GM20000 (cell line): Measurements from ENCODE around the gene TMEM187.

ENCODE experiments used
- DNase-seq: peaks from one replicate; pipeline ENCODE4 v3.0.0; 2012; ENCODE audit warnings: low spot score
- TF ChIP-seq, protein P1 (sequence below): IDR thresholded peaks from 2 replicates; pipeline ENCODE4 v1.5.1; 2012; ENCODE audit warnings: mild to moderate bottlenecking, control low read depth; ENCODE audit errors: extremely low read depth, missing control alignments

TMEM187 gene

DNA sequence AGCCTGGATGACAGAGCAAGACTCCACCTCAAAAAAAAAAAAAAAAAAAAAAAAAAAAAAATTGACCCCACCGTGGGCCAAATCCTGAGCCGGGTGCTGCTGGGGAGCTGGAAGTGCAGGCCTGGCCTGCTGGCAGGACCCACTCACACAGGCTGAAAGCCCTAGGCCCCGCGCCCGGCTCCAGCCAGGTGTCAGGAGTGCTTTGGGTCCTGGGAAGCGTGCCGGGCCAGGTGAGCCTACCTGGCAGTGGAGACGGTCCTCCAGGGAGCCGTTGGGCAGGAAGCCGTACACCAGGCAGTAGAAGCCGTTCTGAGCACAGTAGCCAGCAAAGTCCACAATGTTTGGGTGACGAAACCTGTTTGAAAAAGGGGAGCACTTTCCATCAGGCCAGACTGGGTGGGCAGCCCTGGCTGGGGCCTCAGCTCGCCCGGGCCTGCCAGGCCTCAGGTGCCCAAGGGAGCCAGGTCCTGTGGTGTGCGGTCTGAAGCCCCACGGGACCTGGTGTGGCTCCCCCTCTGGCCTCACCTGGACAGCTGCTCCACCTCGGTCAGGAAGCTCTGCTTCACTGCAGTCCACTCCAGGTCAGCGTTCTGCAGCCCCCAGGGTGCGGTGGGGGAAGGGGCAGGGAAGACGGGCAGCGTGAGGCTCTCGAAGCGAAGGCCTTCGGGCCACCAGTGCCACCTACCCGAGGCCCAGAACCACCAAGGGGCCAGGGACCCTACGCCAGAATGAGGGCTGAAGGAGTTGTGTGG is 45.4 kb downstream of the TMEM187 start:
- no peak for DNase-seq
- TF ChIP-seq, protein P1, sequence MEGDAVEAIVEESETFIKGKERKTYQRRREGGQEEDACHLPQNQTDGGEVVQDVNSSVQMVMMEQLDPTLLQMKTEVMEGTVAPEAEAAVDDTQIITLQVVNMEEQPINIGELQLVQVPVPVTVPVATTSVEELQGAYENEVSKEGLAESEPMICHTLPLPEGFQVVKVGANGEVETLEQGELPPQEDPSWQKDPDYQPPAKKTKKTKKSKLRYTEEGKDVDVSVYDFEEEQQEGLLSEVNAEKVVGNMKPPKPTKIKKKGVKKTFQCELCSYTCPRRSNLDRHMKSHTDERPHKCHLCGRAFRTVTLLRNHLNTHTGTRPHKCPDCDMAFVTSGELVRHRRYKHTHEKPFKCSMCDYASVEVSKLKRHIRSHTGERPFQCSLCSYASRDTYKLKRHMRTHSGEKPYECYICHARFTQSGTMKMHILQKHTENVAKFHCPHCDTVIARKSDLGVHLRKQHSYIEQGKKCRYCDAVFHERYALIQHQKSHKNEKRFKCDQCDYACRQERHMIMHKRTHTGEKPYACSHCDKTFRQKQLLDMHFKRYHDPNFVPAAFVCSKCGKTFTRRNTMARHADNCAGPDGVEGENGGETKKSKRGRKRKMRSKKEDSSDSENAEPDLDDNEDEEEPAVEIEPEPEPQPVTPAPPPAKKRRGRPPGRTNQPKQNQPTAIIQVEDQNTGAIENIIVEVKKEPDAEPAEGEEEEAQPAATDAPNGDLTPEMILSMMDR, result no peak

DNA sequence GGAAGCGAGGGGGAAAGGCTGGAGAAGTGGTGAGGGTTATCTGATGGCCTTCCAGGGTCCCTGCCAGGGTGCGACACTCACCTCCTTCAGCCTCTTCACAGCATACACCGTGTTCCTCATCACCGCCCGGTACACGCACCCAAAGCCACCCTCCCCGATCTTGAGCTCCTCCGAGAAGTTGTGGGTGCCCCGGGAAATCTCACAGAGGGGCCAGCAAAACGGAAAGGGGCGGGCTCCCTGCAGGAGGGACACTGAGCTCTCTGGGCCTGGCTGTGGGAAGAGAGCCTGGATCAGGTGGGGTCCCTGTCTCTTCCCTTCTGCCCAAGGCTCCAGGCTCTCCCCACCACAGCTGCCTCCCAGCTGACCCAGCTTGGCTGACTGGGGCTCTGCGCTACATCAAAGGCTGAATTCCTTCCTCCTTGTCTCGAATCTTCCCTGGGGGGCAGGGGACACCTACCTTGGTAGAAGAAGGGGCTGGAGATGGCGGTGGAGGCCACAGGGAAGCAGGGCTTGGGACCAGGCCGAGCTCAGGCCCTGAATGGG is 46.0 kb downstream of the TMEM187 start:
- no peak for DNase-seq
- TF ChIP-seq, protein P1, result no peak

DNA sequence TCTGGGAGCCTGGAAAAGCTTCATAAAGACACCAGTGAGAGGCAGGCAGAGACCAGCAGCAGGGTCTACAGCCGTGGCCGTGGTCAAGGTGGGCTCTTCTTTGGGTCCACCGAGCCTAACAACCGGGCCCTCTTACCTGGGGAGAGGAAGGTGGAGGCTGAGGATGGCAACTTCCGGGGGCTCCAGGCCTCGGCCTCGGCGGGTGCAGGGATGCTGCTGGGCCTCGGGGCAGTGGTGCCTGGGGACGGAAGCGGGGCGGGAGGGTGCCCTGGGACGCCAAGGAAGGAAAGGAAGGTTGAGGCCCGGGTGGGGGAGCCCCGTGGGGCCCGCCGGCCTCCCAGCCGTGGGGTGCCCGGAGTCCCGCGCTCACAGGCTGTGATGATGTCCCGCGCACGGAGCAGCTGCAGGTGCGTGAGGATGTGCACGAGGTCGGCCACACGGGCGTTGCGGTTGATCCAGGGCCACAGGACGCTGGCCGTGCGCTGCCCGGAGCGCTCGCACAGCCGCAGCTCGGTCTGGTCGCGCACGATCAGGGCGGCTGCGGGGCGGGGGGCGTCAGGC is 46.6 kb downstream of the TMEM187 start:
- DNase-seq, result peak; percentile 22
- TF ChIP-seq, protein P1, result no peak

DNA sequence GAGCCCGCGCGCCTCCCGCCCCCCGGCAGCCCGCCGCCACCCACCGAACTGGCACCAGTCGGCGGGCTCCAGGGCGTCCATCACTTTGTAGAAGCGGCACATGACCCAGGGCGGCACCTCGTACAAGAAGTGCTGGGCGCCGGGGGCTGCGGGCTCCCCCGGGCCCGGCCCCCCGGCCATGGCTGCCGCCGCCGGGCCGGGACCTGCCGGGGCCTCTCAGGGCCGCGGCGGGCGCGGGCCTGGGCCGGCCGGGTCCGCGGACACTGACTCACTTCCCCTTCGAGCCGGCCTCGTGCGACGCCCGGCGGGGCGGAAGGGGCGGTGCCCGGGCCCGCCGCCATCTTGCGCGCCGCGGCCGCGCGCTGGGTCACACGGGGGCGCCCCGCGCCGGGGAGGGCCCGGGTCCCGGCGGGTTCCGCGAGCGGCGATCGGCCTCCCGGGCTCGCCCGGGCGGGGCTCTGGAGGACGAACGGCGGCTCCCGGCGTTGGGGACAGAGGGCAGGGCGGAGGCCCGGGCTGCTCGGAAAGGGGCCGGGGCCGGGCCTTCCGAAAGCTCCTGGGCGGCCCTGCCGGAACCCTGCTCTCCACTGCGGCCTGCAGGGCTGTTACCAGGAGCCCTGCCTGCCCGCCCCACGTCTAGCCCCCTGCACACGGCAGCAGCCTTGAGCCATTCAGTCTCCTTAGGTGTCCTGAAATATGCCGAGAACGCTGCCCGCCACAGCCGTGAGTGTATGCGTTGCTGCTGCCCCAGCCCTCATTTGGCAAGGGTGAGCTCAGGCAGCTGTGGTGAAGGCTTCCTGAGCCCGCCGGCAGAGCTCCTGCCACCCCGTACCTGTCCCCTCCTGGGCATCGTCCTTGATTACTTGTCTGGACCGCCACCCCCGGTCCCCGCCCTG is 47.3 kb downstream of the TMEM187 start, which contains the start of gene IRAK1:
IRAK1 (minus strand) TSS at position 270 of the 896 bp plus-strand sequence; CDS start at position 180, 90 bp downstream.
- TF ChIP-seq, protein P1, result no peak
- DNase-seq, result peak; percentile 90

DNA sequence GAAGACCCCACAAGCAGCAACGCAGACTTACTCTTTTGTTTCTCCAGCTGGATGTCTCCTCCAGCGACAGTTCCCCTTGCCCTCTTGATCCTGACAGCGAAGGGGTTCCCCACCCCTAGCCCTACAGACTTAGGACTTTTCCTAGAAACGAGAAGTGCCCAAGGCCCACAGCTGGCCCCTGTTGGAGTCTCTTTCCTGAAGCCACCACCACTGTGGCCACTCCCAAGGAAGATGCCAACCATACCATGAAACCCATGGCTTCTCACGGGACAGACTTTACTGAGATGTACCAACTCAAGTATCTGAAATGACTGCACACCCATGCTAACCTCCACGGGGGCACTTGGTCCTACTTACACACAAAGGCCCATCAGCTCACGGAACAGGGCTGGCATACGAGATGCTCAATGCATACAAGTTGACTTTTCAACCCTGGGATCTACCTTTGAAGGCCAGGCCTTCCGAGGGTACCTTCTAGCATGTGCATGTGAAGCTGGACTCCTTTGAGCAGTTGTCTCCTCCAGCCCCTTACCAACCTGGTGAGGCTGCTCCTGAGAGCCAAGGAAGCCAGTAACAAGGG is 48.1 kb downstream of the TMEM187 start:
- DNase-seq, result no peak

DNA sequence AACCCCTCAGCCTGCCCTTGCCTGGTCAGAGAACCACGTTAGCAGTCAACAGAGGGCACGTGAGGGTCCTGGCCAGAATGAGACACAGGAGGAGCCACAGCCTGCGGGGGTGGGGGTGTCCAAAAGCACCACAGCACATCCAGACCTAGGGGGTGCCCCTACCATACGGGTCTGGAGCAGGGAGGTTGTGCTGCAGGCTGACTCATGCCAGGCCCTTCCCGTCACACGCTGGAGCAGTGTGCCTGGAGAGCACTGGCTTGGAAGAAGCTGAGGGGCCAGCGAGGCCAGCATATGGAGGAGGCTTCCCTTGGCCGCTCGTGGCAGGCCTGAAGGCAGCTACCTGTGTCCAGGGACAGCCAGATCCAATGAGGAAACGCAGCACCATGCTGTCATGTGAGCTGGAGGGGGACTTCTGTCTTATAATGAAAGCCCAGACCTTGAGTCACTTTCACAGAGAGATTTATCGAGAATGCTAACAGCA is 48.6 kb downstream of the TMEM187 start:
- TF ChIP-seq, protein P1, result no peak
- DNase-seq, result peak; percentile 39

More for the DNA sequence above, 48.1 kb downstream of the TMEM187 start:
- TF ChIP-seq, protein P1, result no peak
